Body of pancreas (tissue), 4 donors: ENCODE data around the gene MFSD6L. TPM values are rescaled to one million over a fixed set of nuclear protein-coding genes. Genes with fewer than 3 reads are reported as not detected.

Source experiments
- ATAC-seq: fragments of 150-250 bp; one replicate; pipeline ENCODE4 v1.9.1; 2016
- DNase-seq, 4 donors: peaks; one replicate each; pipeline ENCODE4 v3.0.0-alpha.2; 2019
- H3K27ac ChIP-seq, 4 donors: fragments of 200-600 bp; sonication (generic); 1 replicate in 3 of 4; 2 replicates in 1 of 4; pipeline versions ENCODE4 v1.5.1 to v1.6.1; 2016 to 2019; ENCODE audit warnings: mild to moderate bottlenecking in 1 of 4, mixed read lengths in 1 of 4, moderate library complexity in 1 of 4
- H3K27me3 ChIP-seq, 2 donors: fragments of 200-600 bp; sonication (generic); one replicate each; pipeline ENCODE4 v1.6.0; 2016; ENCODE audit warnings: mild to moderate bottlenecking in 1 of 2
- H3K36me3 ChIP-seq, 2 donors: fragments of 200-600 bp; sonication (generic); replicated peaks in 1 of 2; 2 replicates each; pipeline ENCODE4 v1.5.1; 2016; ENCODE audit warnings: low read depth in 2 of 2; ENCODE audit not compliant: insufficient read depth in 1 of 2
- H3K4me1 ChIP-seq: fragments of 200-600 bp; sonication (generic); one replicate; pipeline ENCODE4 v1.6.0; 2016
- H3K4me3 ChIP-seq, 2 donors: fragments of 200-600 bp; sonication (generic); 1 replicate in 1 of 2; 2 replicates in 1 of 2; pipeline ENCODE4 v1.5.1; 2016 to 2019
- H3K9me3 ChIP-seq, 3 donors: fragments of 200-600 bp; sonication (generic); 1 replicate in 2 of 3; 2 replicates in 1 of 3; pipeline ENCODE4 v1.5.1; 2016
- CTCF ChIP-seq, 7 experiments: fragments of 450-650 bp in 4 of 7; fragments of 200-600 bp in 3 of 7; sonication (generic) in 3 of 7; IDR thresholded peaks; one replicate each; pipeline ENCODE4 v1.5.1; 2016 to 2019; ENCODE audit warnings: antibody characterized with exemption in 7 of 7
- POLR2A ChIP-seq, 3 donors: fragments of 450-650 bp; IDR thresholded peaks; one replicate each; pipeline ENCODE4 v1.6.1; 2016; ENCODE audit warnings: antibody characterized with exemption in 3 of 3, mild to moderate bottlenecking in 2 of 3
- WGBS, 2 donors: methylation state at CpG; one replicate each; pipeline ENCODE4 v1.1.5; 2017; 5-methylcytosine and 5-hydroxymethylcytosine counted together
- intact Hi-C: fragments of 100-400 bp; cut with DNase I; formaldehyde crosslinking; loops from one replicate; pipeline ENCODE4 v1.15.1; 2023
- total RNA-seq, 2 donors: library from RNA; depleted of rRNA; stranded (reverse); fragments of >200 nt; gene quantifications; one replicate each; pipeline ENCODE4 v1.1.0, GENCODE V29; 2016

Gene MFSD6L
- total RNA-seq, 2 donors from 2014 or later: 3.9 to 8.6 TPM

GRCh38 chr17:8821446-8822105 lies 22.4 kb upstream of the MFSD6L start:
- Histone ChIP-seq H3K27ac (no peak overlapping the region), H3K4me3 (no peak overlapping the region), H3K36me3 (no peaks in the 10 kb centered on the region), H3K9me3 (no peaks in the 10 kb centered on the region), H3K27me3 (no peaks in the 10 kb centered on the region), H3K4me1 (no peaks in the 10 kb centered on the region)
- WGBS, 2 donors: 77 to 78% methylated on average over 10 of the region's 10 CpGs
- no peak for ATAC-seq
- no peak for TF ChIP-seq CTCF (IDR thresholded peaks at IDR 0.05)
- TF ChIP-seq POLR2A (IDR thresholded peaks at IDR 0.05): no peak
- intact Hi-C loops: no loop called here
- DNase-seq: no peak

- no peak overlapping the region for H3K27ac ChIP-seq
- 46 to 51% methylated on average over 8 of the region's 8 CpGs for WGBS, 2 donors
- TF ChIP-seq POLR2A (IDR thresholded peaks at IDR 0.05) (no peak), CTCF (IDR thresholded peaks at IDR 0.05) (no peak)
Measured at GRCh38 chr17:8820311-8821010, 21.3 kb upstream of the MFSD6L start.

GRCh38 chr17:8818654-8819330 lies 19.6 kb upstream of the MFSD6L start:
- WGBS, 2 donors: 43 to 72% methylated on average over 2 to 3 of the region's 3 CpGs
- Histone ChIP-seq H3K36me3 (no peaks in the 10 kb centered on the region), H3K4me3 (no peak overlapping the region), H3K4me1 (no peaks in the 10 kb centered on the region), H3K27ac (no peak overlapping the region), H3K27me3 (no peaks in the 10 kb centered on the region), H3K9me3 (no peaks in the 10 kb centered on the region)
- TF ChIP-seq POLR2A (IDR thresholded peaks at IDR 0.05) (no peak), CTCF (IDR thresholded peaks at IDR 0.05) (no peak)
- intact Hi-C loops: no loop called here
- no peak for DNase-seq
- no peak for ATAC-seq

More at GRCh38 chr17:8820311-8821010, 21.3 kb upstream of the MFSD6L start:
- DNase-seq (no peak), ATAC-seq (no peak)
- Histone ChIP-seq H3K27me3 (no peaks in the 10 kb centered on the region), H3K4me3 (no peak overlapping the region), H3K9me3 (no peaks in the 10 kb centered on the region), H3K4me1 (no peaks in the 10 kb centered on the region), H3K36me3 (no peaks in the 10 kb centered on the region)
- intact Hi-C loops: no loop called here

GRCh38 chr17:8818047-8818446 lies 18.9 kb upstream of the MFSD6L start:
- no peak for DNase-seq
- H3K27ac ChIP-seq: no peak overlapping the region
- no peaks in the 10 kb centered on the region for H3K36me3 ChIP-seq
- no peak for ATAC-seq
- no peaks in the 10 kb centered on the region for H3K9me3 ChIP-seq
- TF ChIP-seq POLR2A (IDR thresholded peaks at IDR 0.05): no peak
- no peak for TF ChIP-seq CTCF (IDR thresholded peaks at IDR 0.05)
- H3K27me3 ChIP-seq: no peaks in the 10 kb centered on the region
- intact Hi-C loops: no loop called here
- 78 to 90% methylated on average over 7 to 8 of the region's 8 CpGs for WGBS, 2 donors
- H3K4me1 ChIP-seq: no peaks in the 10 kb centered on the region
- H3K4me3 ChIP-seq: no peak overlapping the region
